Uterus (tissue), 2 donors: ENCODE data around the gene TASP1.

Source experiments
- CTCF ChIP-seq, 4 experiments: fragments of 200-600 bp in 2 of 4; fragments of 450-650 bp in 2 of 4; sonication (generic) in 2 of 4; IDR thresholded peaks; one replicate each; pipeline ENCODE4 v1.5.1; 2016 to 2019; ENCODE audit warnings: antibody characterized with exemption in 4 of 4, mild to moderate bottlenecking in 2 of 4, moderate library complexity in 1 of 4
- POLR2A ChIP-seq, 2 donors: fragments of 450-650 bp; IDR thresholded peaks; one replicate each; pipeline ENCODE4 v1.6.1; 2016; ENCODE audit warnings: antibody characterized with exemption in 2 of 2, mild to moderate bottlenecking in 1 of 2, moderate library complexity in 1 of 2

- TF ChIP-seq CTCF (IDR thresholded peaks at IDR 0.05) (no peak), POLR2A (IDR thresholded peaks at IDR 0.05) (no peak)
Measured at GRCh38 chr20:13395232-13395631, 243.5 kb downstream of the TASP1 start.
